ENCODE data around the gene ITGA5. TPM values are rescaled to one million over a fixed set of nuclear protein-coding genes. Genes with fewer than 3 reads are reported as not detected.

Gene ITGA5
- total RNA-seq, 1 donor from 2014 or later = 29.2 TPM

- no peak for ATAC-seq
- no peak for DNase-seq (ENCODE audit: low spot score)
Observed at GRCh38 chr12:54374562-54375258, 44.4 kb downstream of the ITGA5 start.

GRCh38 chr12:54373649-54374561 lies 45.2 kb downstream of the ITGA5 start:
- no peak for ATAC-seq
- no peak for DNase-seq (ENCODE audit: low spot score)

- ATAC-seq (no peak), DNase-seq (ENCODE audit: low spot score) (no peak)
Observed at GRCh38 chr12:54372113-54372806, 46.8 kb downstream of the ITGA5 start.

- DNase-seq (ENCODE audit: low spot score) (no peak), ATAC-seq (no peak)
Observed at GRCh38 chr12:54371328-54372112, 47.5 kb downstream of the ITGA5 start.

GRCh38 chr12:54370171-54370730 lies 48.8 kb downstream of the ITGA5 start:
- DNase-seq (ENCODE audit: low spot score) = peak; percentile 70
- peak; percentile 85 for ATAC-seq

- ATAC-seq (no peak), DNase-seq (ENCODE audit: low spot score) (no peak)
Observed at GRCh38 chr12:54369597-54370131, 49.4 kb downstream of the ITGA5 start.

- peak; percentile 84 for ATAC-seq
- peak; percentile 78 for DNase-seq (ENCODE audit: low spot score)
Observed at GRCh38 chr12:54368709-54369596, 50.1 kb downstream of the ITGA5 start.

GRCh38 chr12:54368025-54368708 lies 50.9 kb downstream of the ITGA5 start:
- DNase-seq (ENCODE audit: low spot score) (no peak), ATAC-seq (no peak)

- ATAC-seq = no peak
- DNase-seq (ENCODE audit: low spot score) = no peak
Observed at GRCh38 chr12:54364413-54364812, 54.7 kb downstream of the ITGA5 start, which contains the start of gene GPR84. Gene GPR84, minus strand, starts transcription at chr12:54364486. Its CDS starts 635 bp downstream, at chr12:54363851.

- ATAC-seq (no peak), DNase-seq (ENCODE audit: low spot score) (no peak)
Observed at GRCh38 chr12:54363618-54364017, 55.4 kb downstream of the ITGA5 start.

- DNase-seq (ENCODE audit: low spot score) (peak; percentile 65), ATAC-seq (peak; percentile 50)
Observed at GRCh38 chr12:54363047-54363446, 56.0 kb downstream of the ITGA5 start.

GRCh38 chr12:54360717-54361456 lies 58.2 kb downstream of the ITGA5 start:
- peak; percentile 79 for DNase-seq (ENCODE audit: low spot score)
- ATAC-seq = peak; percentile 60

GRCh38 chr12:54359762-54360351 lies 59.2 kb downstream of the ITGA5 start:
- DNase-seq (ENCODE audit: low spot score) = no peak
- no peak for ATAC-seq

- ATAC-seq (peak; percentile 89), DNase-seq (ENCODE audit: low spot score) (peak; percentile 97)
Observed at GRCh38 chr12:54358945-54359761, 59.9 kb downstream of the ITGA5 start.

GRCh38 chr12:54358191-54358944 lies 60.7 kb downstream of the ITGA5 start:
- no peak for DNase-seq (ENCODE audit: low spot score)
- no peak for ATAC-seq

Data from left lobe of liver (tissue), 2 donors.